NK-92 treated with Interleukin-12 subunit alpha and Interleukin-12 subunit beta, amount 100 ng/mL, for 24 hours (cell line): ENCODE measurements around the gene ANGPT4.
"Not testable (repeated sequence)": the region's sequence is repeated elsewhere in the genome, so short reads cannot be mapped to it uniquely, and the experiment has no call there.

Source experiments
- DNase-seq: peaks from one replicate; lab custom pipeline; 2025; lab: John Stamatoyannopoulos, UW

ANGPT4 gene

DNA sequence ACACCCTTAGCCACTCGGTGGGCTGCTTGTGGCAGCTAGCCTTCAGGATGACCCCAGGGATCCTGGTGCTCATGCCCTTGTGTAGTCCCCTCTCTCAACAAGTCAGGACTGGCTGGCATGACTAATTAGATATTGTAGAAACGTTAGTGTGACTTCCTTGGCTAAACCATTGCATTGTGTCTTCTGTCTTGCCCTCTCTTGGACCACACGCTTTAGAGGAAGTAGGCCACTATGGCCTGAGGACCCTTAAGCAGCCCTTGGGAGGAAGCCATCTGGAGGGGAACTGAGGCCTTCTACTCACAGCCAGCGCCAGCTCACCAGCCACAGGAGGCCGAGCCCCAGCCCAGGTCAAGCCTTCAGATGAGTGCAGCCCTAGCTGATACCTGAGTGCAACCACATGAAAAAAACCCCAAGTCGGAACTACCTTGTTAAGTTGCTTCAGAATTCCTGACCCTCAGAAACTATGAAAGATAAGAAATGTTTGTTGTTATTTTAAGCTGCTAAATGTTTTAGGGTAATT, 10.1 kb downstream of the ANGPT4 start:
- no peak for DNase-seq

DNA sequence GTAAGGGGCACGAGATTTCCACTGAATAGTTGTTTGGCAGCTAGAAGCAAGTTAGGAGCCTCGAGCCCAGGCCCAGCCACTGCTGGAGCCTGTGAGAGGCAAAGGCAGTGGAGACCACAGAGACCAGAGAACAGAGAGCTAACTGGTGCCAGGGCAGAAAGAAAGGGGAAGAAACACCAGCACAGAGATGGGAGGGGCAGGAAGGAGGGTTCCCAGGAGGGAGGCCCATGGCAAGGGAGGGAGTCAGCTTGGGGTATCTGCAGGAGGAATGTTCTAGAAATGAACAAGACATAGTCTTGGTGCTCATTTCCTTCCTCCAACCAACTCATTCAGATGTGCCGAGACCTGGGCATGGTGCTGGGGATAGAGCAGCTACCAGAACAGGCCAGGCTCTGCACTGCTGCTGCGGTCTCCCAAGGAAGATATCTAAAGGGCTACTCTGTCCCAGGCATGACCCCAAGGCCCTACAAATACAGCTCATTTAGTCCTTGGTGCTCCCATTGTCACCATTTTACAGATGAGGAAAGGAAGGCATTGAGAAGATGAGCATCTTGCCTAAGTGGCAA, 10.7 kb downstream of the ANGPT4 start:
- no peak for DNase-seq

DNA sequence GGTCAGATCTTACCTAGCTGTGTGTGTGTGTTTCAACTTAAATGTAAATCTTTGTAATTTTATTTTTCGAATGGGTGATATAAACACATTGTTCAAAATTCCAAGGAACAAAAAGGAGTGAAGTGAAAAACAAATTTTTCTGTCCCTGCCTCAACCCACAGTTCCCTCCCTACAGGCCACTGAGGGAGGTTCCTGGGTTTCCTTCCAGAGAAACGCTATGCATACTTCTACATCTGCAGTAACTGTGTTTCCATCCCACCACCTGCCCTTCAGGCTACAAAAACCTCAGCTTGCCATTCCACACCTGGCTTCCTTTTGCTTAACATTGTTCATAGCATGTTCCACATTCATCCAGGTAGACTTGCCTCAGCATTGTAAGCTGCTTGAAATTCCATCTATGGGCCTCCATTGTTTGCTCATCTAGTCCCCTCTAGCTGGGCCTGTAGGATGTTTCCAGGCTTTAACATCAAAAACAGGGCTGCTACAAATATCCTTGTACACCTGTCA, 12.0 kb downstream of the ANGPT4 start:
- no peak for DNase-seq

DNA sequence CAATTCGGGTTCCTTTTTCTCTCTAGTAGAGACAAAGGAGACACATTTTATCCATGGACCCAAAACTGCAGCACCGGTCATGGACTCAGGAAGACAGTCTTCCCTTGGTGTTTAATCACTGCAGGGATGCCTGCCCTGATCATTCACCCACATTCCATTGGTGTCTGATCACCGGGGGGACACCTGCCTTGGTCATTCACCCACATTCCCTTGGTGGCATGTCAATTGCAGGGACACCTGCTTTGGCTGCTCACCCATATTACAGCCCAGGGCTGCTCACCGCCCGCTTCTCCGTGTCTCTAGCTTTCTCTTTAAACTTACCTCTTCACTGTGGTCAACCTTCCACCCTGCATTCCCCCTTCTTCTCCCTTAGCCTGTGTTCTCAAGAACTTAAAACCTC, 18.7 kb downstream of the ANGPT4 start:
- DNase-seq = not testable (repeated sequence)

DNA sequence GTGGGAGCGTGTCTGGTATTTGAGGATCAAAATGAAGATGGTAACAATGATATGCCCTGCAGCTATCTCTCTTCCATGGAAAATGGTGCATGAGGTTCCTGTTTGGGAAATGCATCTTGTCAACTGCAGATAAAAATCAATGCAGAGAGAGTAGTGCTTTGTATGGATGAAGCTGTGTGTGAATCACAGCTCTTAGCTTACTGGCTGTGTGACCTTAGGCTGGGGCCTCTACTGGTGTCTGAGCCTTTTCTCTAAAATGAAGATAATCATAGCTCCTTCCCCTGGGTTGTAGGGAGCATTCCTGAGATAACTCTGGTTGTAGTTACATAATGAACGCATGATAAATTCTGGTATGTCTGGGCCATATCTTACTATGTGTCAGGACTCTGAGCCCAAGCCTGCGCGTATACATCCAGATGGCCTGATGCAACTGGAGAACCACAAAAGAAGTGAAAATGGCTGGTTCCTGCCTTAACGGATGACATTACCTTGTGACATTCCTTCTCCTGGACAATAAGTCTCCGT, 19.6 kb downstream of the ANGPT4 start:
- DNase-seq = no peak

DNA sequence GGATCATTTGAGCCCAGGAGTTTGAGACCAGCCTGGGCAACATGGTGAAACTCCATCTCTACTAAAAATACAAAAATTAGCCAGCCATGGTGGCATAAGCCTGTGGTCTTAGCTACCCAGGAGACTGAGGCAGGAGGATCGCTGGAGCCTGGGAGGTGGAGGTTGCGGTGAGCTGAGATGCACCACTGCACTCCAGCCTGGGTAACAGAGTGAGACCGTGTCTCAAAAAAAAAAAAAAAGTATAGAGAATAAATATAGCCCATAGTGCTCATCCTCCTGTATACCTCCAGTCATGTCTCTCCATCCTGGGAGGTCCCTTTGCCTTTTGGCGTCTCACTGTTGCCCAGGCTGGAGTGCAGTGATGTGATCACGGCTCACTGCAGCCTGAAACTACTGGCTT, 23.8 kb downstream of the ANGPT4 start:
- DNase-seq = not testable (repeated sequence)

DNA sequence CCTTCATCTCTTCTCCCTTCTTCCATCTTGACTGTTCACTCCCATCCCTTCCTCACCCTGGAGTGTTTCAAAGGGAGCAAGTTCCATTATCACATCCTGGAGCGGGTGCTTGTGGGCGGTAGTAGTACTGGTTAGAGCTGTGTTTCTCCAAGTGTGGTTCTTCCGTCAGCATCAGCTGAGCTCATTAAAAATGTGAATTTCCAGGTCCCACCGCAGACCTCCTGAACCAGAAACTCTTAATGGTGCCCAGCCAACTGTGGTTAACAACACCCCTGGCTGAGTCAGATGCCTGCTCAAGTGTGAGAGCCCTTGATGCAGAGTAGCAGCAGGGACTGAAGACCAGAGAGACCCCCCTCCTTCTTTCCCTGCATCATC, 24.4 kb downstream of the ANGPT4 start:
- no peak for DNase-seq

DNA sequence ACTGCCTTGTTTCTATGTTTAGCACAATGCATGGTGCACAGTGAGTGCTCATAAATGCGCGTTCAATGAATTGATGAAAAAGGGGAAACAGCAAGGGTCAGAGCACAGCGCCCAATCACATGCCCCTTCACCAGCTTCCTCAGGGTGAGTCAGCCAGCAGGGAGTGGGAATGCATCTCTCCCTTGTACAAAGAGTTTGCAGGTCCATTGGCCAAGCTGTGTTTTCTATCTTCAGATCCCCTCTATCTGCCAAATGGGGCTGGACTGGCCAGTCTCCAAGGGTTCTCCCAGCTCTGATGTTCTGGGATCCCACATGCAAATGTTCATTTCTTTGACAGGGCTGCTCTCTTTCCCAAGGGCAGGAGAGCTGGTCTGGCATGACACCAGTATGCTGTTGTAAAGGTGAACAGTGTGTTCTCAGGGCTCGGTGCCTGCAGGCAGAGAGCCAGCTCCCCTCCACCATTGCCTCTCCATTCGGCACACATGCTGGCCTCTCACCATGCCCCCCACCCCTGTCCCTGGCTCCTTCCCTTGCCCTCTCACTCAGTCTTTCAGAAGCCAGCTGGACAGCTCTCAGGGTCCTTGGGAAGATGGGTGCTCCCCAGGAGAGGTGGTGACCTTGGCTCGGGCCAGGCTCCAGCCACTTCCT, 25.0 kb downstream of the ANGPT4 start:
- no peak for DNase-seq

DNA sequence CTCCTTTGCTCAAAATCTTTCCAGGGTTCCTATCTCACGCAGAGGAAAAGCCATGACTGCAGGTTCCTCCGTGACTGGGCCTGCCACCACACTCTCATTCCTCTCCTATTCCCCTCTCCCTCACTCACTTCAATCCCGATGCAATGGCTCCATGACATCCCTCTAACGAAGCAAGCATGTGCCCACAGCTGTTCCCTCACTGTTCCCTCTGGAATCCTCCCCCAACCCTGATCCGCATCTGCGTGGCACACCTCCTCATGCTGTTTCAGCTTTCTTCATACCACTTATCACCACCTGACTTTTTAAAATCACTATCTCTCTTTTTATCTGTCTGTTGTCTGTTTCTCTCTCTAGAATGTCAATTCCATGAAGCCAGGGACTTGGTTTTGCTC, 25.5 kb downstream of the ANGPT4 start:
- no peak for DNase-seq

DNA sequence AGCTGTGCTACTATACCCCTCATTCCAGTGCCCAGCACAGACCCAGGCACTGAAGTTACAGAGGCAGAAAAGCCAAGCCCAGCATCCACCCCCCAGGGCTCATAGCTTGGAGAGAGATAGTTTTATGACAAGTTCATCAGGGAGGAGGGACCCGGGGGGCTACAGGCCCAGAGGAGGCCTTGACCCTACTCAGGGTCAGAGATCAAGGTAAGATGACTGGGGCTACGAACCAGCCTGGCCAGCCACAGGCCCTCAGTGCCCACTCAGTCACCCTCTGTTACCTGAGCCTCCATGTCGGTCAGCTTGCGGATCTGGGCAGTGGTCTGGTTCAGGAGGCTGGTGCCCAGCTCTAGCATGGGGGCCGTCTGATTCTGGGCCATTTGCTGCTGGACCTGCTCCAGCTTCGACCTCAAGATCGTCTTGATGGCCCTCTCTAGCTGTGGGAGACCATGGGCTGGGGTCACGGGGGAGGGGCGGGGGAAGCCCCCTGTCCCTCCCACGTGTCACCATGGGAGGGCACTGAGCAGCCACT, 26.1 kb downstream of the ANGPT4 start:
- DNase-seq = no peak

DNA sequence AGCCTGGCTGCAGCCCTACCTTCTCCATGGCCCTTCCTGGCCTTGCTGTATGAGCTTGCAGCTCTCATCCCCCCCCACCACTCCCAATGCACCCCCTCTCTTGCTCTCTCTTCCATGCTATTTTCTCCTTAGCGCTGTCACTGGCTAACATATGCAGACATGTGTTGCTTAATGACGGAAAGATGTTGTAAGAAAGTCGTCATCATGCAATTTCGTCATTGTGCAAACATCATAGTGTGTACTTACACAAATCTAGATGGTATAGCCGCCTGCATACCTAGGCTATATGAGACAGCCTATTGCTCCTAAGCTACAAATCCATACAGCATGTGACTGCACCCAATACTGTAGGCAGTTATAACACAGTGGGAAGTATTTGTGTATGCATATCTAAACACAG, 27.0 kb downstream of the ANGPT4 start:
- no peak for DNase-seq

DNA sequence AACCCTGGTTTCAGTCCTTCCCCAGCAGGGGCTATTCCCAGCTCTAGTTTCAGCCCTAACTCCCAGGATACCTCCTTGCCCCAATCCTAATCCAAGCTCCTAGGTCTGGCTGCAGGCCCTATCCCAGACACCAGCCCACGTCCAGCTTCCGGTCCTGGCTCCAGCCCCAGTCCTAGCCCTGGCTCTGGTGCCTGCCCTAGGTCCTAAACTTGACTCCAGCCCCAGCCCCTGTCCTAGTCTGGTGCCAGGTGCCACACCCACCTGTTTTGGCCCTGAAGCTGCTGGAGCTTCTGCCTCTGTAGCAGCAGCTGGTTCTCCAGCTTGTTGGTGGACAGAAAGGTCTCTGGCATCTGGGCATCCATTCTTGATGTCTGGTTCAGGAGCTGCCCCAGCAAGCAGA, 28.1 kb downstream of the ANGPT4 start:
- no peak for DNase-seq

DNA sequence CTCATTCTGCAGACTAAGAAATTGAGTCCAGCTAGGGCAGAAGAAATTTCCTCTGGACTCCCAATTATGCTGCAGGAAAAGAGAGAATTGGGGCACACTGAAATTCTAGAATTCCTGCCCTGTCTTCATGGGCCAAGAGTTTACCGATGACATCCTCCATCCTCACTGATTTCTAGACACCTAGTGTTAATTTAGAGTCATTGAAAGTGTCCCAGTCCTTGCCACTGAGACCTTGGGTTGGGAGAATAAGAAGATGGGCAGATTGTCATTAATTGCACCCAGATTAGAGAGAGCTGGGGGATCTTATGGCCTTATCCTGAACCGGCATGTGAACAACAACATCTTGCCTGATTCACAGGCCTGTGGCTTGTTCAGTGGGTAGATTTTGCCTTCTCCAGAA, 29.0 kb downstream of the ANGPT4 start:
- no peak for DNase-seq

DNA sequence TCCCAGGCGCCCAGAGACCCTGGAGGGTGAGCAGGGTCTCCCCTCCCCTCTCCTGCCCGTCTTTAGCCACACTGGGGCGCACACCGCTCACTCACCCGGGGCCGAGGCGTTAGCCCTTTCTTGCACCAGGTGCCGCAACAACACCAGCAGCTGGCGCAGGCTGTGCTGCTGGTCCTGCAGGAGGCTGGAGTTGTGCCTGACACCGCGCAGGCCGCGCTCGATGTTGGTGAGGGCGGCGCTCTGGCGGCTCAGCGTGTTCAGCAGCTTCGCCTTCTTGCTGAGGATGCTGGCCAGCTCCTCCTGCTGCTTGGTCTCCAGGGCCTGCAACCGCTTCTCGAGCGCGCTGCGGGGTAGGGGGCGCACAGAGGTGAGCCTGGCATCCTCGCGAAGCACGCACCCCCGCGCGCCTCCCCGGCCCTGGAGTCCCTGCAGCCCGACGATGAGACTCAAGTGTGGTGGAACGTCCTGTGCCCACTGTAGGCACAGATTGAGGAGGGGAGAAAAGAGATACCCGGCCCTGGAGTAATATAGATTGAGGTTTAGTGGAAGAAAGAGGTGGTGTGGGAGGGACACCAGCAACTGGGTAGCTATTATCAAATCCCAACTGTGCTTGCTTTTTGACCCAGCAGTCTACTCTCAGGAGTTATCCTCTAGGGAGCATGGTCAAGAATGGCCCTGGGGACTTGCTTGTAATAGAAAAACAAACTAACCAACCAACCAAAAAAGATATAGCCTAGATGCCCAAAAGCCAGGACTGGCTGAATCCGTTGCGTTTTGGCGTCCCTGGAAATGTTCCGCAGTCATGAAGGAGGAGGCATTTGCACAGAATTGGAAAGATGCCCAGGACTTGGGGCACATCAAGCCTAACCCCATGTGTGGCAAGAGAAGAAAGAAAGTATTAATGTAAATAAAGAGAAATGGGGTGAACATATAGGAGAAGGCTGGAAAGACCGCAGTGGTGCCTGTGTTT, 30.9 kb downstream of the ANGPT4 start:
- no peak for DNase-seq

DNA sequence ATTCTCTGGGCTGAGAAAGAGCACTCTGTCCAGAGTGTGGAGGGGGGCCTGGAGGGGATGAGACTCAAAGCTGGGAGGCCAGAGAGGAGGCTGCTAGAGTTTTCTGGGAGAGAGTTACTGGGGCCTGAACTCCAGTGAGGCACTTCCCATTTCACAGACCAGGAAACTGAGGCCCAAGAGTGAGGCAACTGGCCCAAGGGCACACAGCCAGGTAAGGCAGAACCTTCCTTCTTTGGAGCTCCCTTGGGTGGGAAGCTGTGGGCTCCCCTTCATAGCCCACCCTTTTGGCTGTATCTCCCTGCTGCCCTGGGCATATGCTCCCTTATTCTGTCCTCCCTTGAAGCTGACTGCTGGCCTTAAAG, 34.4 kb downstream of the ANGPT4 start:
- no peak for DNase-seq

DNA sequence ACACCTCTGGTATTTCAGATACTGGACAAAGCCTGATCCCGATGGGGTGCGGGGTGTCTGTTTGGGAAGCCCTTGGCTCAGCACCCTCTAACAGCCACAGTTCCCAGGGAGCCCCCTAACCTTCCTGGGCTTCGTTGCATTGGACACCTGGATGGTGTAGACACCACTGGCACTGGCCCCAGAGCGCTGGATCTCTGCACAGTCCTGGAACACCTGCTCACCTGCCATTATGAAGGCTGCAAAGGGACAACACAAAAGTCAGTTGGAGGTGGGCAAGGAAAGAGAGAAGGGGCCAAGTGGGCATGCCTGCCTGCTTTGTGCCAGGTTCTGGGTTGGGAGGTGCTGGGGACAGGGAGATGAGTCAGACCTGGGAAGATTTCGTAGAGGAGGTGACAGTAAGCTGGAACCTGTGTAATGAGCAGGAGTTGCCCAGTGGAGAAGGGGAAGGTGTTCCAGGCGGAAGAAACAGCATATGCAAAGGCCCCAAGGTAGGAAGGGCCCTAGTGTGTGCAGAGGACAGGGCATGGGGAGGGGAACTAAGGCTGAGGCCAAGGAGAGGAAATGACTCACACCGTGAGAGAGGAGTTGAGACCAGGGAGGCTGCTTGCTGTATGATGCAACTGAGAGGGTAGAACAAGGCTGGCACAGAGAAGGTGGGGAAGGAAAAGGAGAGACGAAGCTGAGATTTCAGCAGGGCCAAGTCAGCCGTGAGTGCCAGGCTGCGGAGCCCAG, 34.9 kb downstream of the ANGPT4 start:
- peak; percentile 57 for DNase-seq

DNA sequence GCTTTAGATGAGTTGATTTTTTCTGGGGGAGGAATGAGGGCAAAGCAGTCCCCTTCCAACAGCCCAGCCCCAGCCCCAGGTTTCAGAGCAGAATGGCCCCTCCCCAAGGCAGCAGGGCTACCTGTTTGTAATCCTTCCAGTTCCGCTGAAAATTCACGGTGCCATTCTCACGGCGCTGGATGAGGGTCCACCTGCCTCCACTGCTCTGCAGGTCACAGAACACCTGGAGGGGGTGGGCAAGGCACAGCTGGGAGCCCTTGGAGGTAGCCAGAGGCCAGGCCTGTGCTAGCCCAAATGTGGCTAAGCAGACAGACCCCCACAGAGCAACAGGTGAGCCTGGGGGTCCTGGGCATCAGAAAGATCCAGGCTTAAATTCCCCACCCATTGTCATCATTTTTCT, 36.5 kb downstream of the ANGPT4 start:
- DNase-seq = no peak

DNA sequence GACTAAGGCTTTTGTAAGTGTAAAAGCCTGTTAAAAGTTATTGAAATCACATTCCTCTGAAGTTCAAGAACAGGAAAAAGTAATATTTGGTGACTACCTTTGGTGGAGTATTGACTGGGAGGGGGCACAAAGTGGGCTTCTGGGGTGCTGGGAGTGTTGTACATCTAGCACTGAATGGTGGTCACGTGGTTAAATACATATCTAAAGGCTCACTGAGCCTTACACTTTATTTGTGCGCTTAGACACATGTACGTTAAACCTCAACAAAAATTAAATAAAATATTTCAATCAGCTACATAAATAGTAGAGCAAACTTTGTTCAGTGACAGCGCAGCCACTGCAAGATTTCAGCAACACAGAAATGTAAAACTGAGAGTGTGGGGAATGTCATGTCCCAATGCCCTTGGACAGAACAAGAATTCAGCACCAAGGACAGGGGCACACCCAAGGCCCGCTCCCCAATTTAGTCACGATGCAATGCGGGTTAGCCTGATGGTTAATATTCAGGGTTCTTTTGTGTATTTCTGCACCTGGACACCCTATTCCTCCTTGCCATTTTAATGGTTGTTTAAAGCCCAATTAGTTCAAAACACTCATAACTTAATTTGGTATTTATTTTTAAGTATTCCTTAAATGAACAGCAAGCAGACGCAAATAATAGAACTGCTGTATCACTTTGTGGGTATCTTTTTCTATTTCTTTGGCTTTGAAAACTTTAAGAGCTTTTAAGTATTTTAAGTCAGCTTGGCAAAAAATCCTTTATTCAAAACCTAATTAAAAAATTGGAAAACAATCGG, 37.4 kb downstream of the ANGPT4 start:
- no peak for DNase-seq

DNA sequence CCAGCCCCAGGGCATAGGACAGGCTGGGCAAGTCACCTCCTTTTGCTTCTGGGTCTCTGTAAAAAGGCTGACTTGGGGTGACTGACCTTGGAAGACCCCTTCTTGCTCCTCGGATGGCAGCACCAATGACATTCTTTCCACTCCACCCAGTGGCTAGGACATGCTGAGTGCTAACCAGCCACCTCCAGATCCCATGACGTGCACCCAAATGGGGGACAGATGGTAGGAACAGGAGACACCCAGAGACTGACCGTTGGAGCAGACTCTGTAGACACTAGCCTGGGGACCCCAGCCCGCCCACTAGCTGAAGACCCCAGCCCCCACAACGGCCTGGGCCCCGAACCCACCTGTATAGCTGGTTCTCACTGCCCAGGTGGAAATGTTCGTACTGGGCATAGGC, 38.3 kb downstream of the ANGPT4 start:
- no peak for DNase-seq

DNA sequence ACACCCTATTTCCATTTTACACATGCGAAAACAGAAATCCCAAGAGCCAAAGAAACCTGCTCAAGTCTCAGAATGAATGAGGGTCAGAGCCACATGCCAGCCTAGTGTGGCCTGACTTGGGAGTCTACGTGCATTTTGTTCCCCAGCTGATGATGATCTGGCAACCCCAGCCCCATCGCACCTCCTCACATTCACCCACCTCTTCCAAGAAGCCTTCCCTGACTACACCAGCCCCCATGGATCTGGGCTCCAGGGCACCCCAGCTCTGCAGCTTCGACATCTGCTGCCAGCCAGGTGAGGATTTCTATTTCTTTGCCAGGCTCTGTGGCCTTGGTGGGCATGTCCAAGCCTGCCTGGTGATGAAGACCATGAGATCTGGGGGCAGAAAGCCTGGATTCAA, 41.0 kb downstream of the ANGPT4 start:
- DNase-seq = no peak
